Fibroblast of the aortic adventitia (primary cell): ENCODE results near the gene PAAF1. TPM values are rescaled to one million over a fixed set of nuclear protein-coding genes. Genes with fewer than 3 reads are reported as not detected.

Experiments used
- DNase-seq: peaks from one replicate; pipeline ENCODE4 v3.0.0-alpha.2; 2010; ENCODE audit warnings: low read depth
- H3K4me3 ChIP-seq: 2 replicates; pipeline ENCODE4 v1.5.1; 2011; ENCODE audit warnings: low read depth, mild to moderate bottlenecking, control low read depth, low read length, moderate library complexity
- total RNA-seq: library from RNA; depleted of rRNA; stranded (reverse); fragments of >200 nt; gene quantifications from 2 replicates; pipeline ENCODE4 v1.2.3, GENCODE V29; 2012; ENCODE audit warnings: low replicate concordance
- TF ChIP-seq, protein P1 (sequence below): IDR thresholded peaks from 2 replicates; pipeline ENCODE4 v1.5.1; 2011; ENCODE audit warnings: mild to moderate bottlenecking, low read length, control low read depth, inconsistent platforms; ENCODE audit not compliant: insufficient read depth

Gene PAAF1
- total RNA-seq, 1 donor = 11.1 TPM

DNA sequence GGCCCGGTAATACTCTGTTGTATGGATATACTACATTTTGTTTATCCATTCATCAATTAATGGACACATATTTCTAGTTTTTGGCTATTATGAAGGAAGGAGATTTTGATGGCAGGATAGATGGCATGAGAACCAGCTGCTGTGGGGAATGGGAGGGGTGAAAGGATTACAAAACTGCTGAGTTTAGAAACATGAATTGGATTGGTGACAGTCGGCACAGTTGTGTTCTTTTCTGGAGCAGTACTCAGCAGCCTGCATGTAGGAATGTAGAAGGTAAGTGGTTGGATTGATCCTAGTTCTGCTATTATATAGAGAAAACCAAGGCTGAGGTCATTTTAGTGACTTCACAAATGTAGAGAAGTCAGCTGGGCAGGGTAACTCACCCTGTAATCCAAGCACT is 7.1 kb downstream of the PAAF1 start:
- no peak overlapping the region for H3K4me3 ChIP-seq
- DNase-seq = peak; percentile 50
- TF ChIP-seq, protein P1, sequence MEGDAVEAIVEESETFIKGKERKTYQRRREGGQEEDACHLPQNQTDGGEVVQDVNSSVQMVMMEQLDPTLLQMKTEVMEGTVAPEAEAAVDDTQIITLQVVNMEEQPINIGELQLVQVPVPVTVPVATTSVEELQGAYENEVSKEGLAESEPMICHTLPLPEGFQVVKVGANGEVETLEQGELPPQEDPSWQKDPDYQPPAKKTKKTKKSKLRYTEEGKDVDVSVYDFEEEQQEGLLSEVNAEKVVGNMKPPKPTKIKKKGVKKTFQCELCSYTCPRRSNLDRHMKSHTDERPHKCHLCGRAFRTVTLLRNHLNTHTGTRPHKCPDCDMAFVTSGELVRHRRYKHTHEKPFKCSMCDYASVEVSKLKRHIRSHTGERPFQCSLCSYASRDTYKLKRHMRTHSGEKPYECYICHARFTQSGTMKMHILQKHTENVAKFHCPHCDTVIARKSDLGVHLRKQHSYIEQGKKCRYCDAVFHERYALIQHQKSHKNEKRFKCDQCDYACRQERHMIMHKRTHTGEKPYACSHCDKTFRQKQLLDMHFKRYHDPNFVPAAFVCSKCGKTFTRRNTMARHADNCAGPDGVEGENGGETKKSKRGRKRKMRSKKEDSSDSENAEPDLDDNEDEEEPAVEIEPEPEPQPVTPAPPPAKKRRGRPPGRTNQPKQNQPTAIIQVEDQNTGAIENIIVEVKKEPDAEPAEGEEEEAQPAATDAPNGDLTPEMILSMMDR = no peak

DNA sequence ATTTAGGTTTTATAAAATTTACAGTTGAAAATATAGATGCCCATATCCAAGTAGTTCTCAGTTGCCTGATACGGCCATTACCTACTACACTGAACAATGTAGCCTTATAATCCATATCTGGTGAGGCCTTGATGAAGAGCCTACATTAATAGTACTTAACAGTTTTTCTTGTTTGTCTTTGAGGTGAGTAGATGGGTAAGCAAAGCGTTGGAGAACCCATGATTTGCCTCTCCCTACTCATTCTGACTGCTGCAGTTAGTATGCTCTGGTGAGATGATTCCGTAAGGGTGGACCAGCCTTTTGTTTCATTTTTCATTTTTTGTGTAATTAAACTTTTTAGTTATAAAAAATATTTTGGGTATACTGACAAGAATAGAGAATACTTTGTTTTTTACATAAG is 11.4 kb downstream of the PAAF1 start:
- no peak overlapping the region for H3K4me3 ChIP-seq
- DNase-seq = no peak
- TF ChIP-seq, protein P1 = no peak

DNA sequence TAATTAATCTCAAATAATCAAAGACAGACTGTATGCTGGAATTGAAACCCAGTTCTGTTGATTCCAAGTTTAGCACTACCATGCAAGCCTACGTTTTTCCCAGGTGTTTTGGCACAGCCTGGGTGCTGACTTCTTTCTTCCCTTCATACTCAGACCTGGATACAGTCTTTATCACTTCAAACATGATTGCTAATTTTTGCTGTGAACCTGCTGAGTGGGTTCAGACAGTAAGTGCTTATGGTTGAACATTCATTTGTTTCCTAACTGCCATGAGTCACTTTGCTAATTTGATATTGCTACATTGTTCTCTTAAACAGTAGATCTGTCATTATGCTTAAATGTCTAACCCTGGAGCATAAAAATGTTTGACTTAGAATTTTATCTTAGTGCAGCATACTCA is 12.2 kb downstream of the PAAF1 start:
- TF ChIP-seq, protein P1 = no peak
- no peak overlapping the region for H3K4me3 ChIP-seq
- peak; percentile 46 for DNase-seq

DNA sequence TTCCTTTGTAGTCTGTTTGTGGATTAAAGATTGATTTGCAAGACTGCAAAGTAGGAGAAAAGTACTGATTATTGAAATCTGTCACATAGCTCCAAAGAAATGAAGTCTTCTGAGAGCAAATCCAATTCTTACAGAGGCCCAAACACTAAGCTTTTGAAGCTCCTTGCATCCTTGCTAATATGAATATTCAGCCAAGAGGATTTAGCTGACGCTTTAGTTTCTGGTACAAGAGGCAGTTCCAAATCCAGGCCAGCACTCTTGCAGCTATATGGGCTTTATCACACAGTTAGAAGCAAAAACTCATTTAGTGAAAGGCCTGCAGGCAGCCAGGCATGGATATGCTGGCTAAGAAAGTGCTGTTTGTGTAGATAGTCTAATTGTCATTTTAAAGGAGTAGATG is 12.7 kb downstream of the PAAF1 start:
- TF ChIP-seq, protein P1 = no peak
- DNase-seq = no peak
- H3K4me3 ChIP-seq = no peak overlapping the region

DNA sequence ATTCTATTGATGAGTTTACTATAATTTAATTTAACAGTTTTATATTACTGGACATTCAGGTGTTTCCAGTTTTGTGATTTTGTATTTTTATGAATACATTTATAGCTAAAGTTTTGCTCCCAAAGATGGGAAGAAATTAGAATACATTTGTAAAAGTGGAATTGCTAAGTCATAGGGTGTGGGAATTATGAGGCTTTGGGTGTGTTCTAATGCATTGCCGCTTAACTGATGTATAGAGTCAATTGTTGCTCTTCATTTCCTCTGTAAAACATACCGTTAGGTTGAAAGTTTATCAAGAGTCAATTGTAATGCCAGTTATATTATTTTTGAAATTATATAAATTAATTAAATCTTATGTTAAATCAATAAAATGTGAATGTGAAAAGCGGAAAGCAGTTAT is 16.2 kb downstream of the PAAF1 start:
- TF ChIP-seq, protein P1 = no peak
- no peak for DNase-seq
- no peak overlapping the region for H3K4me3 ChIP-seq

DNA sequence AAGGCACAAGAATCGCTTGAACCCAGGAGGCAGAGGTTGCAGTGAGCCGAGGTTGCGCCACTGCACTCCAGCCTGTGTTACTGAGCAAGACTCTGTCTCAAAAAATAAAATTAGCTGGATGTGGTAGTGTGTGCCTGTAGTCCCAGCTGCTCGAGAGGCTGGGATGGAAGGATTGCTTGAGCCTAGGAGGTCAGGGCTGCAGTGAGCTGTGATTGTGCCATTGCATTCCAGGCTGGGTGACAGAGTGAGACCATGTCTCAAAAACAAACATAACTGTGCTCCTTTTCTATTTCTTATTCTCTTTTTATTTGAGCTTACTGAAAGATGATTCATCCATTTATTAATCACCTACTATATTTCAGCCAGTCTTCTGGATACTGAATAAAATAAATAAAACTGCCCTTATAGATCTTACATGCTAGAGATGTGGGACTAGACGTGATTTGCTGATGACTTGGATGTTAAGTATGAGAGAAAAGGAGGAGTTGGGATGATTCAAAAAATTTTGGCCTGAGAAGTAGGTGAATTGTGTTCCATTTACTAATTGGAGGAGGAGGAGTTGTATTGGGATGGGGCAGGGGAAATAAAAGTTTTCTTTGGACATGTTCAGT is 18.0 kb downstream of the PAAF1 start:
- peak; percentile 33 for DNase-seq
- TF ChIP-seq, protein P1 = no peak
- H3K4me3 ChIP-seq = no peak overlapping the region

DNA sequence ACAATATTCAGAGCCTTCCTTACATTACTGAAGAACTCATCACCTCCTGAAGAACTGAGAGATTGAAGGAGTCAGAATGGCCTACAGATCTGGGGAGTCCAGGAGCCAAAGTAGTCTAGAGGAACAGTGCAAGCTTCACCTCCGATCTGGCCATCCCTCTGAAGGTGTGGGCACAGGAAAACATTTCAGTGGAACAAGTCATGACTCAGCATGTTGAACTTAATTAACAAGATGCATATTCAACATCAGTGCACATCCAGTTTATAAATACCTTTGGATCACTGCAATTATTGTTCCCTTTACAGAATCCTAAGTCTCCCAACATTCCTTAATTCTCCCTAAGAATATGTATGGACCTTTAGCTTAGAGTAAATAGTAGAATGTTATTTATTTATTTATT is 25.5 kb downstream of the PAAF1 start:
- no peak for DNase-seq
- TF ChIP-seq, protein P1 = no peak
- no peak overlapping the region for H3K4me3 ChIP-seq
